ENCODE results near the gene ZFYVE19. TPM values are rescaled to one million over a fixed set of nuclear protein-coding genes. Genes with fewer than 3 reads are reported as not detected.

ZFYVE19 gene
- total and polyA plus RNA-seq, 2 of the 4 experiments (the other 2 are of a cell fraction): 22.6 to 29.6 TPM

DNA sequence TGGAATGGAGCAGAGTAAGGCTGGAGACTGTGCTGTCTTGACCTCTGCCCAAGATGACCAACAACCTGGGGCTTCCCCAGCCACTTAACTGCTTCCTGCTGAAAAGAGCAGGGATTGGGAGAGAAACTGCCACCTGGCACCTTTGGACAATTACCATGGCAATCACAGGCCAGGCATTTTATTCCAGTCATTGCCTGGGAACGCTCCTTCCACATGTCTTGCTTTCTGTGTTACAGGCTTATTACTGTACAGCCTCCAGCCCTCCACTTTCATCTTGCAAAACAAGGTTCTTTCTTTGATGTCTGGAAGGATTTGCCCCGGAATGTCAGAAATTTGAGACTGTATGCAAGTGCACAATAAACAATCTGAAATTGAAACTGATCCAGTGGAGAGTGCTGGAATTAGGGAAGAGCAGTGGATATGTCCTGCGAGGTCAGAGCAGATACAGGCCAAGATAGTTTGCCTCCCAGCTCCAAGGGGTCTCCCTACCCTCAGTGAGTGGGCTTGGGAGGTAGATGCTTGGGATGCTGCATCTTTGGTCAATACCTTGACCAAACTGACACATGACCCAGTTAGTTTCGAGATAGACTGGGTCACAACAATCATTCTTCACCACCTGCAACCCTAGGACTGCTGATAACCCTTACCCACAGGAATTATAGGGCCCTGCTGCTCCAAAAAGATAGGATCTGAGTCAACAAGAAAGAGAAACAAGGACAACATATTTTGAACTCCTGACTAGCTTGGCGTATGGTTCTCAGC lies 19.0 kb downstream of the ZFYVE19 start:
- 0 out of 2 replicates have a peak overlapping the region, but pooled peaks have one; percentile 7 for H4K91ac ChIP-seq (ENCODE audit: insufficient read depth, low read depth, low read length)
- no peak overlapping the region for H3K27ac ChIP-seq (ENCODE audit: insufficient read depth, low read length)
- no peaks in the 10 kb centered on the region for H3K9me3 ChIP-seq (ENCODE audit: control insufficient read depth, insufficient read depth, low read length)
- no TSS peak for BruUV-seq (replicated peaks)
- 0 out of 2 replicates have a peak overlapping the region, but pooled peaks have one; percentile 9 for H2AK5ac ChIP-seq (ENCODE audit: low read depth, low read length)
- peak; percentile 89 for ATAC-seq (ENCODE audit: low read depth)
- H3K79me1 ChIP-seq (ENCODE audit: low read depth in 1 of 2, low read length in 2 of 2): no peaks in the 10 kb centered on the region
- H4K20me1 ChIP-seq (ENCODE audit: insufficient read depth, low read length): no peaks in the 10 kb centered on the region; the same call in 1 of the 2 replicates
- H3K4ac ChIP-seq (ENCODE audit: low read depth, low read length): no peak overlapping the region
- 83% methylated on average over 1 of the region's 5 CpGs; no CpG with 5 or more reads in 1 of the 2 experiments for WGBS, 2 experiments (ENCODE audit: extremely low coverage in 2 of 2, insufficient read length in 1 of 2)
- peaks cover 11% of the 10 kb centered on the region for H3K4me1 ChIP-seq (ENCODE audit: control insufficient read depth, insufficient read depth, low read length)
- in situ Hi-C loops (cut with MboI; ENCODE audit: low sequenced_read_pairs): no loop called here
- dilution Hi-C loops (cut with HindIII; ENCODE audit: low sequenced_read_pairs, unreplicated experiment): no loop called here
- intact Hi-C loops (cut with micrococcal nuclease): no loop called here
- H3K27me3 ChIP-seq (ENCODE audit: control insufficient read depth, insufficient read depth, low read length): peaks cover 6% of the 10 kb centered on the region; the same call in 1 of the 2 replicates
- H2BK5ac ChIP-seq (ENCODE audit: low read depth, low read length, poor library complexity, severe bottlenecking): no peak overlapping the region
- peaks cover 5% of the 10 kb centered on the region for H3K9me1 ChIP-seq (ENCODE audit: insufficient read depth, low read length)
- H2BK15ac ChIP-seq (ENCODE audit: low read depth, low read length): no peak overlapping the region
- POLR2A ChIA-PET (ENCODE audit: unreplicated experiment): no interaction called here
- no peak overlapping the region for H2AK9ac ChIP-seq (replicated peaks; ENCODE audit: low read depth, low read length, poor library complexity)
- H2AFZ ChIP-seq (replicated peaks; ENCODE audit: low read length, poor library complexity): no peak overlapping the region
- CTCF ChIA-PET: no interaction called here
- no peak overlapping the region for H2BK20ac ChIP-seq (ENCODE audit: low read depth, low read length)
- H3K9ac ChIP-seq (ENCODE audit: low read depth, low read length): no peak overlapping the region
- no peaks in the 10 kb centered on the region for H3K36me3 ChIP-seq (ENCODE audit: control insufficient read depth, insufficient read depth, low read length)
- H2BK120ac ChIP-seq (ENCODE audit: low read depth, low read length): no peak overlapping the region
- peak overlapping the region; percentile 60 for H3K4me2 ChIP-seq (ENCODE audit: low read depth, low read length)
- H3K18ac ChIP-seq (ENCODE audit: low read depth, low read length): no peak overlapping the region
- H3K56ac ChIP-seq (ENCODE audit: extremely low read depth, insufficient read depth, low read length): no peak overlapping the region
- H3K23ac ChIP-seq (ENCODE audit: low read depth, low read length): no peak overlapping the region
- no peak overlapping the region for H3K14ac ChIP-seq (replicated peaks; ENCODE audit: low read depth, low read length)
- peak; percentile 69 for DNase-seq
- no peak overlapping the region for H4K5ac ChIP-seq (ENCODE audit: low read depth, low read length)
- 0 out of 4 replicates have a peak overlapping the region, but pooled peaks of 1 of the 2 experiments have one; percentile 9 for H4K8ac ChIP-seq (ENCODE audit: low read depth in 2 of 2, low read length in 2 of 2)
- H3K4me3 ChIP-seq (ENCODE audit: insufficient read depth, low read depth, low read length): no peak overlapping the region
- TF ChIP-seq NFE2L2 (IDR thresholded peaks at IDR 0.05; ENCODE audit: low read depth, low read length) (no peak), RAD21 (IDR thresholded peaks at IDR 0.05; ENCODE audit: low read length) (no peak), MXI1 (IDR thresholded peaks at IDR 0.05; ENCODE audit: borderline replicate concordance, low read depth, low read length) (no peak), MAZ (IDR thresholded peaks at IDR 0.05; ENCODE audit: borderline replicate concordance, low read depth, low read length) (no peak), RCOR1 (IDR thresholded peaks at IDR 0.05; ENCODE audit: insufficient replicate concordance, low read length) (no peak), BHLHE40 (IDR thresholded peaks at IDR 0.05; ENCODE audit: low read depth, low read length) (no peak), SMC3 (IDR thresholded peaks at IDR 0.05; ENCODE audit: low read depth, low read length) (no peak)
